Measurements from ENCODE around the gene MS4A6A. TPM values are rescaled to one million over a fixed set of nuclear protein-coding genes. Genes with fewer than 3 reads are reported as not detected.
A peak's percentile ranks its signal among the peaks of the same experiment; 100 is the strongest.
"Not testable (repeated sequence)": the region's sequence is repeated elsewhere in the genome, so short reads cannot be mapped to it uniquely, and the experiment has no call there.

The MS4A6A gene
- total RNA-seq, 2 donors from 2014 or later: 10.5 to 43.1 TPM

- Histone ChIP-seq H3K4me1 (no peaks in the 10 kb centered on the region), H3K36me3 (no peaks in the 10 kb centered on the region), H3K9me3 (no peaks in the 10 kb centered on the region), H3K9ac (ENCODE audit: low read depth in 2 of 2, low read length in 2 of 2) (no peak overlapping the region), H3K27me3 (no peaks in the 10 kb centered on the region), H3K27ac (no peak overlapping the region), H3K4me3 (no peak overlapping the region)
- peak; percentile 60 for TF ChIP-seq CTCF (IDR thresholded peaks at IDR 0.05)
- peak; percentile 77 for DNase-seq
- intact Hi-C loops (cut with DNase I): no loop called here
These were observed 11.0 kb upstream of the MS4A6A start for GRCh38 chr11:60193687-60194433.

DNA sequence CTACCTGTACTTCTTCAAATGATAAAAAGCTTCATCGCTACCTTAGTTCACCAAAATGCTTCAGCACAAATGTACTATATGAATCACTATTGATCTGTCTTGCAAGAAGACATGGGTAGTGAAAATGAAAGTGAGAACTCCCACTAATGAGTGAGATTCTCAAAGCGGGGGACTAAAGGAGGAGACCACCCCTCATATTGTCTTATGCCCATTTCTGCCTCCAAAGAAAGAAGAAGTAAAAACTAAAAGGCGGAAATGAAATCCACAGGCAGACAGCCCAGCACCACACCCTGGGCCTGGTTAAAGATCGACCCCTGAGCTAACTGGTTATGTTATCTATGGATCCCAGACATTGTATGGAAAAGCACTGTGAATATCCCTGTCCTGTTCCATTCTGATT is 9.7 kb upstream of the MS4A6A start:
- intact Hi-C loops (cut with DNase I); H3K27ac ChIP-seq; H3K27me3 ChIP-seq; H3K36me3 ChIP-seq; H3K4me1 ChIP-seq; H3K4me3 ChIP-seq; H3K9ac ChIP-seq (ENCODE audit: low read depth in 2 of 2, low read length in 2 of 2); DNase-seq; H3K9me3 ChIP-seq: not testable (repeated sequence)

GRCh38 chr11:60188481-60188880 is 5.6 kb upstream of the MS4A6A start:
- not testable (repeated sequence) for H3K4me3 ChIP-seq; H3K9ac ChIP-seq (ENCODE audit: low read depth in 2 of 2, low read length in 2 of 2)

DNA sequence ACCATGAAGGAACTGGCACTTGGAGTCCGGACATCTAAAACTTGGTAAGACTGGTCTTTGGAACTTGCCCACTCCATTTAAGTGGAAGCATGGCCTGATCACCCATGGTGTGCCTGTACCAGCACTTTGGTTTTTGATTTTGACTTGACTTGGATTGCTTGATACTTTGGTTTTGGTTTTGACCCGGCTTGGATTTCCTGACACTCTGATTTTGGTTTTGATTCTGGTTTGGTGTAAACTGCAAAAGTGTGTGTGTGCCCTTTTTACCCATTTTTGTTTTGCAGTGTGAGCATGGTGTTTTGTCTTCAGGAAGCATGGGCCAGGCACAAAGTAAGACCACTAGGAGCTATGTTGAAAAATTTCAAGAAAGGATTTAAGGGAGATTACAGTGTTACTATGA is 3.2 kb upstream of the MS4A6A start:
- H3K36me3 ChIP-seq; H3K9me3 ChIP-seq; H3K27me3 ChIP-seq; DNase-seq; H3K4me1 ChIP-seq; H3K4me3 ChIP-seq; H3K9ac ChIP-seq (ENCODE audit: low read depth in 2 of 2, low read length in 2 of 2); intact Hi-C loops (cut with DNase I): not testable (repeated sequence)
- peak overlapping the region; percentile 18 for H3K27ac ChIP-seq

More at GRCh38 chr11:60188481-60188880, 5.6 kb upstream of the MS4A6A start:
- H3K27ac ChIP-seq; H3K27me3 ChIP-seq; H3K4me1 ChIP-seq; DNase-seq; H3K36me3 ChIP-seq; intact Hi-C loops (cut with DNase I); H3K9me3 ChIP-seq: not testable (repeated sequence)

- intact Hi-C loops (cut with DNase I); DNase-seq; H3K36me3 ChIP-seq; H3K9me3 ChIP-seq; H3K27ac ChIP-seq; H3K4me3 ChIP-seq; H3K27me3 ChIP-seq; H3K9ac ChIP-seq (ENCODE audit: low read depth in 2 of 2, low read length in 2 of 2); H3K4me1 ChIP-seq: not testable (repeated sequence)
These were observed 2.6 kb upstream of the MS4A6A start for GRCh38 chr11:60185512-60185827.

GRCh38 chr11:60184824-60185511 is 2.1 kb upstream of the MS4A6A start:
- H3K36me3 ChIP-seq: no peaks in the 10 kb centered on the region
- DNase-seq: no peak
- no peaks in the 10 kb centered on the region for H3K9me3 ChIP-seq
- H3K4me3 ChIP-seq: no peak overlapping the region
- no peaks in the 10 kb centered on the region for H3K4me1 ChIP-seq
- no peaks in the 10 kb centered on the region for H3K27me3 ChIP-seq
- peak overlapping the region in 1 of 2 donors; percentile 2 for H3K9ac ChIP-seq (ENCODE audit: low read depth in 2 of 2, low read length in 2 of 2)
- intact Hi-C loops (cut with DNase I): no loop called here
- H3K27ac ChIP-seq: no peak overlapping the region
- TF ChIP-seq CTCF (IDR thresholded peaks at IDR 0.05): no peak

DNA sequence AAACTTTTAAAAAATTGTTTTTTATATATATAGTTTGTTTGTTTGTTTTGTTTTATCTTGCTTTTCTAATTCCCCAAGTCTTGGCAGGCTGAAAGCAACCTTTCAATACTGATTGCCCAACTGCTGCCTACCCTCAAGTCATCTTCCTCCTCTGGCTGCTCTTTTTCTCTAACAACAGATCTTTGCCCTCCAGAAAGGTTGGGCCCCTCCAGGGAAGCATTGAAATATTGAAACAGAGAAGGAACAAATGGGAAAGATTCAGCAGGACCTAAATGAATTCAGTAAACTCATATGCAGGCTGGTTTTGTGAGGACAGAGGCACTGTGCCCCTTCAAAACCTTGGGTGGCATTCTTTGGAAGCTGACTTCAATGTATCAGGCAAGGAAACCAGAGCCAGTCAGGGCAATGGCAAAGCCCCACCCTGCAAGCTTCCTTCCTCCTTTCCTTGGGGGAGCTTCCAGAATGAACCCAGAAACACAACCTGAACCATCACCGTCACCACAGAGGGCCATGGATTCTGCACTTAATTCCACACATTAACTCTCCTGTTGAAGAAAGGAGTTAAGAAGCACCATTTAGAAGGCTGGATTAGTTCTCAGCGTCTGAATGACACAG is 815 bp upstream of the MS4A6A start:
- no peak overlapping the region for H3K4me3 ChIP-seq
- no peak for DNase-seq
- no peaks in the 10 kb centered on the region for H3K36me3 ChIP-seq
- H3K9me3 ChIP-seq: no peaks in the 10 kb centered on the region
- no peak for TF ChIP-seq CTCF (IDR thresholded peaks at IDR 0.05)
- H3K9ac ChIP-seq (ENCODE audit: low read depth in 2 of 2, low read length in 2 of 2): no peak overlapping the region
- no peaks in the 10 kb centered on the region for H3K27me3 ChIP-seq
- intact Hi-C loops (cut with DNase I): no loop called here
- H3K4me1 ChIP-seq: no peaks in the 10 kb centered on the region
- peak overlapping the region; percentile 22 for H3K27ac ChIP-seq

All from colonic mucosa (tissue), 4 donors.